CD4-positive, alpha-beta T cell treated with Interleukin-4 for 1 hour (primary cell): Measurements from ENCODE around the gene DOCK4.

ENCODE experiments used
- DNase-seq, 2 donors: peaks; one replicate each; pipeline ENCODE4 v3.0.0-alpha.2; 2020 to 2022

Gene DOCK4

GRCh38 chr7:112036071-112036470 lies 170.1 kb downstream of the DOCK4 start:
- DNase-seq, result no peak

GRCh38 chr7:112031689-112032088 lies 174.5 kb downstream of the DOCK4 start:
- no peak for DNase-seq

GRCh38 chr7:112025556-112025955 lies 180.6 kb downstream of the DOCK4 start:
- DNase-seq, result no peak

- DNase-seq, result no peak
Measured at GRCh38 chr7:112023786-112024185, 182.4 kb downstream of the DOCK4 start.

- DNase-seq, result no peak
Measured at GRCh38 chr7:112023282-112023681, 182.9 kb downstream of the DOCK4 start.

GRCh38 chr7:112022128-112022527 lies 184.1 kb downstream of the DOCK4 start:
- DNase-seq, result no peak

GRCh38 chr7:112021379-112022044 lies 184.7 kb downstream of the DOCK4 start:
- DNase-seq, result no peak

GRCh38 chr7:112020800-112021199 lies 185.4 kb downstream of the DOCK4 start:
- no peak for DNase-seq

GRCh38 chr7:112019932-112020331 lies 186.3 kb downstream of the DOCK4 start:
- DNase-seq, result no peak

GRCh38 chr7:112018305-112019030 lies 187.7 kb downstream of the DOCK4 start:
- no peak for DNase-seq

GRCh38 chr7:112015146-112015545 lies 191.1 kb downstream of the DOCK4 start:
- no peak for DNase-seq

- DNase-seq, result no peak
Measured at GRCh38 chr7:112014347-112014746, 191.9 kb downstream of the DOCK4 start.

- DNase-seq, result no peak
Measured at GRCh38 chr7:112013274-112013673, 192.9 kb downstream of the DOCK4 start.

GRCh38 chr7:112012242-112012641 lies 194.0 kb downstream of the DOCK4 start:
- DNase-seq, result no peak

GRCh38 chr7:112010994-112011393 lies 195.2 kb downstream of the DOCK4 start:
- DNase-seq, result no peak

GRCh38 chr7:112010109-112010508 lies 196.1 kb downstream of the DOCK4 start:
- no peak for DNase-seq

- DNase-seq, result no peak
Measured at GRCh38 chr7:112009081-112009480, 197.1 kb downstream of the DOCK4 start.

GRCh38 chr7:112007185-112007584 lies 199.0 kb downstream of the DOCK4 start:
- DNase-seq, result no peak

GRCh38 chr7:112006071-112006470 lies 200.1 kb downstream of the DOCK4 start:
- no peak for DNase-seq

GRCh38 chr7:112005205-112005775 lies 200.9 kb downstream of the DOCK4 start:
- no peak for DNase-seq

- no peak for DNase-seq
Measured at GRCh38 chr7:112001091-112001826, 204.9 kb downstream of the DOCK4 start.

- DNase-seq, result no peak
Measured at GRCh38 chr7:111998326-111998725, 207.9 kb downstream of the DOCK4 start.

GRCh38 chr7:111997546-111997945 lies 208.7 kb downstream of the DOCK4 start:
- no peak for DNase-seq

GRCh38 chr7:111992601-111993000 lies 213.6 kb downstream of the DOCK4 start:
- DNase-seq, result no peak
